Measurements from ENCODE around the gene MAGEB6.
"Not testable (repeated sequence)": the region's sequence is repeated elsewhere in the genome, so short reads cannot be mapped to it uniquely, and the experiment has no call there.

MAGEB6 gene, protein sequence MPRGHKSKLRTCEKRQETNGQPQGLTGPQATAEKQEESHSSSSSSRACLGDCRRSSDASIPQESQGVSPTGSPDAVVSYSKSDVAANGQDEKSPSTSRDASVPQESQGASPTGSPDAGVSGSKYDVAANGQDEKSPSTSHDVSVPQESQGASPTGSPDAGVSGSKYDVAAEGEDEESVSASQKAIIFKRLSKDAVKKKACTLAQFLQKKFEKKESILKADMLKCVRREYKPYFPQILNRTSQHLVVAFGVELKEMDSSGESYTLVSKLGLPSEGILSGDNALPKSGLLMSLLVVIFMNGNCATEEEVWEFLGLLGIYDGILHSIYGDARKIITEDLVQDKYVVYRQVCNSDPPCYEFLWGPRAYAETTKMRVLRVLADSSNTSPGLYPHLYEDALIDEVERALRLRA

DNA sequence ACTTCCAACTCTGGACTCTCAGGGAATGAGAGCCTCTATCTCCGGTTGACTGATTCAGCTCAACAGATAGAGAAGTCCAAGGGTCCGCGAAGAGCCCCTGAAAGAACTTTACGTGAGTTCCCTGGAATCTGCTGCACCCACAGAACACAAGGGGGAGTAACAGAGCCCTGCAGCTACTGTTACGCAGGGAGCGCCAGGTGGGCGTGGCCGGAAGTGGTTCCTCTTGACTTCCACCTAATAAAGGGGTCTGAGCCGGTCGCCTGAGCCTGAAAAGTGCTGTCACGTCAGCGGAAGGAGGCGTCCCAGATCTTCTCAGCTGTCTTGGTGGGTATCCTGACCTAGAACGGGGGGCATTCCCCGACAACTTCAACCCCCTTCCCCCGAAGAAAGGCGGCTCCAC, at the start of gene MAGEB6:
TSS of gene MAGEB6 (plus strand) at position 237 of the 400 bp plus-strand sequence. CDS start 1,407 bp downstream, outside the sequence.
- DNase-seq (ENCODE audit: low spot score) = no peak

DNA sequence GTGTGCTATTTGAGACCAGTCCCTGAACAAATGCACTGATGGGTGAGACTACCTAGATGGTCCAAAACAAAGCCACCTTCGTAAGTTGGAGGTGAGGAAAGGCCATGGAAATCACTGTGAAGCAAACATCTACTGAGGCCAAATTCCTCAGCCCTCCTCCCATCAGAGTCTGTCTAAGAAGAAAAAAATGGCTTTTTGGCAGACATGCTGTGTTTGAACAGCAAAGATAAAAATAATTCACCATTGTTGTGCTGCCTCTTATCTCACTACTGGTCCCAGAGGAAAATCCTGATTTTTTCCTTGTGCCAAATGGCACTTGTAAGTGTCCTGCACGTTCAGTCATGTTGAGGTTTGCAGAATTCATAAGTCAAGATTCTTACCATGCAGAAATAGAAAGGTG, 46.2 kb upstream of the MAGEB6 start:
- DNase-seq (ENCODE audit: low spot score) = no peak

DNA sequence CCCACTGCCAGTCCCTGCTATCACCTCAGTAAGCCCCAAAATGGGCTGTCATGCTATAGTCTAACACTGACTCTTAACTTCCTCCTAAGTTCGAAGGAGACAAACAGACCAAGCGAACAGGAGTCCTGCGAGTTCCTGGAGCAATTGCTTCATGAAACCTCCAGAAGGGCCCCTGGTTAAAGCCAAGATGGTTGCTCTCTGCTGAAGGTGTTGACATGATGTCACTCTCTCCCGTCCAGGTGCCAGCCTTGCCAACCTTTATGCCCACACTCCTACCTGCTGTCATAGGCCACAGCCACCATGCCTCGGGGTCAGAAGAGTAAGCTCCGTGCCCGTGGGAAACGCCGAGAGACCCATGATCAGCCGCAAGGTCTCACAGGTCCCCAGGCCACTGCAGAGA, 31.9 kb upstream of the MAGEB6 start, which contains the start of gene MAGEB6B:
TSS of gene MAGEB6B (plus strand) at position 301 of the 400 bp plus-strand sequence. CDS start at position 301, 0 bp downstream.
- DNase-seq (ENCODE audit: low spot score) = no peak

DNA sequence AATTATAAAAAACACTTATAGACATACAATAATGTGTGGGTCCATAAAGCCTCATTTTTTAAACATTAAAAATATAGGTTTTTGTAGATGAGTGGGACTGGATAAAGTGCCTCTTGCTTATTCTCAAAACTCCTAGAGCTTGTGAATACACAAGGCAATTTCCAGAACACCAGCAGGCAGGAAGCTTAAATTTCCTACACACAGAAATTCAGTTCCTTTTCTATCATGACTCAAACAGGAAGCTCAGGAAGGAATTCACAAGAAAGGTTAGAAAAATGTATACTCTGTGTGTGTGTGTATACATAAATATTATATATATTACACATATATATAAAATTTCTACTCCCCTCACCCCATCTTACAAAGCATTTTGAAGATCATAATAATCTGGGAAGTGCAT, 11.3 kb downstream of the MAGEB6 start:
- DNase-seq (ENCODE audit: low spot score) = no peak

DNA sequence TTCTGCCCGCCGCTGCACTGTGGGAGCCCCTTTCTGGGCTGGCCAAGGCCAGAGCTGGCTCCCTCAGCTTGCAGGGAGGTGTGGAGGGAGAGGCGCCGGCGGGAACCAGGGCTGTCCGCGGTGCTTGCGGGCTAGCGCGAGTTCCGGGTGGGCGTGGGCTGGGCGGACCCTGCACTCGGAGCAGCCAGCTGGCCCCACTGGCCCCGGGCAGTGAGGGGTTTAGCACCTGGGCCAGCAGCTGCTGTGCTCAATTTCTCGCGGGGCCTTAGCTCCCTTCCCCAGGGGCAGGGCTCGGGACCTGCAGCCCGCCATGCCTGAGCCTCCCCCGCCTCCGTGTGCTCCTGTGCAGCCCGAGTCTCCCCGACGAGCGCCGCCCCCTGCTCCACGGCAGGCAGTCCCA, 12.5 kb downstream of the MAGEB6 start:
- not testable (repeated sequence) for DNase-seq (ENCODE audit: low spot score)

DNA sequence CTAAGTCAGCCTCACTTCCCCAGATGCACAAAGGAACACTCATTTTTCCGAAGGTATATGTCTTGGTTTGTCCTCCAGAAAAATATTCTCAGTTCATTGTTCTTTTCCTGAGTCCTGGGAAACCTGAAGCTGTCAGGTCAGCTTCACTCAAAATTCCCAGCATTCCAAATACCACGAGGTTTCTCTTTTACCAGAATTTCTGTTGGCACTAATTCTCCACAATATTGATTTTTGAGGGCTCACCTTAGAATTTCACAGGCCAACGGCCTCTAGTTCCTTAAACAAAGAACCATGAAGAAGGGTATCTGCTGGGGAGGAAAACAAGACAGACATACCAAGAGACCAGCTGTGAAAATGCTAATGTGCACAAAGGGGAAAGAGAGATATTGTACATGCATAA, 15.8 kb downstream of the MAGEB6 start:
- no peak for DNase-seq (ENCODE audit: low spot score)

DNA sequence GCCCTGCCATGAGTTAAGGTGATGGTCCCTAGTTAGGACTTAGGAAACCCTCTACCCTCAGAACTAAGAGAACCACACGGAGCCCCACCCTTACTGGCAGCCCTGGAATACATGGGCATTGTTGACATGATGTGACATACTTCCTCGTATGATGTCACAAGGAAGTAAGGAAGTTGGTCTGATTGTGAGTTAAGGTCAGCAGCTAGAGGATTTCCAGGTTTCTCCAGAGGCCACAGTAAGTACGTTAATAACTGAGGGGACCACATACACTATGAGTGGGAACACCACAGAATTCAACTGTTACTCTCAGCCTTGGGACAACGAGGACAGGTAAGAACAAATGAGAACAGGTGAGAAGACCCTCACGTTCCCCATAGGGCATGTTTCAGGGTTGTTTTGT, 23.6 kb downstream of the MAGEB6 start, which contains the start of gene MAGEB5:
TSS of gene MAGEB5 (plus strand) at position 301 of the 400 bp plus-strand sequence. CDS start 1,133 bp downstream, outside the sequence.
- DNase-seq (ENCODE audit: low spot score) = no peak

DNA sequence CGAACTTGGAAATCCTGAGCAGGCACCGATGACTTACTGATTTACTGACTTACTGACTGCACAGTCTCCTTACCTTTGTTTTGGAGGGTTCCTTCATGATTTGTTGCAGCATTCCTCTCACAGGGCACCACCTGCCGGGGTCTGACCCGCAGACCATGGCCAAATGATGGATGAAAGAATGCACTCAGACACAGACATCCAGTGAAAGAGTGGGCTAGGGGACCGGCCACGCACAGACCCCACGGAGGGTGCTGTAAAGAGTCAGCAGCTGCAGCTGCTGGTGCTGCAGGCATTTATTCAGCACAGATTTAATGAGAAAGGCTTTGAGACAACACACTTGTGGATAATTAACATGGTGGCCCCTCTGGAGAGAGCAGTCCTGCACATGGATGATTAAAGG, 27.1 kb downstream of the MAGEB6 start:
- DNase-seq (ENCODE audit: low spot score) = no peak

DNA sequence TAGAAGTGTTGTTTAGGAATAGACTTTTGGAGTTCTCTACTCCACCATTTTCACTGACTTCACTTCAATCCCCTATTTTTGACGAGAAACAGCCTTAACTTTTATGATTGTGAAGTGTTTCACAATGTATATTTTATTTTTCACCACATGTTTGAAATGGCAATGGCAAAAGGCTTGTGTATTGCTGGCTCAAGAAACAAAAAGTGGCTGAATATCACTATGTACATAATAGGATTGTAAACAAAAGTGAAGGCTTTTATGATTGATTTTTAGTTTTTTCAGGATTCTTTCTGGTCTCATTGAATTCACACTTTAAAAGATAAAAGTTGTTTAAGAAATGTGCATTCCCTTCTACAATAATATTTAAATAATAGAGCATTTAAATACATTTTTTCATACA, 41.9 kb downstream of the MAGEB6 start:
- DNase-seq (ENCODE audit: low spot score) = no peak

All from SW480 (cell line).